GM12891 (cell line): ENCODE measurements around the gene PPP2R5D.
"Not testable (repeated sequence)": the region's sequence is repeated elsewhere in the genome, so short reads cannot be mapped to it uniquely, and the experiment has no call there.

ENCODE experiments used
- DNase-seq: peaks from one replicate; pipeline ENCODE4 v3.0.0; 2011; ENCODE audit warnings: low spot score; ENCODE audit not compliant: insufficient read length
- FAIRE-seq: peaks from 2 replicates; lab custom pipeline; 2011; peaks lifted over from hg19 to GRCh38; lab: Jason Lieb, UNC
- PAX5 ChIP-seq: IDR thresholded peaks from 2 replicates; pipeline ENCODE4 v1.6.1; 2011; ENCODE audit warnings: low read length, moderate library complexity, mild to moderate bottlenecking; ENCODE audit not compliant: insufficient read depth, severe bottlenecking
- POLR2A ChIP-seq: IDR thresholded peaks from 2 replicates; pipeline ENCODE4 v1.6.1; 2011; ENCODE audit warnings: low read depth, low read length, control low read depth
- POLR2AphosphoS5 ChIP-seq: IDR thresholded peaks from 2 replicates; pipeline ENCODE4 v1.6.1; 2011; ENCODE audit warnings: low read depth, low read length, control low read depth
- POU2F2 ChIP-seq: IDR thresholded peaks from 2 replicates; pipeline ENCODE4 v1.6.1; 2011; ENCODE audit warnings: low read depth, mild to moderate bottlenecking, control low read depth, low read length, moderate library complexity
- SPI1 ChIP-seq: IDR thresholded peaks from 2 replicates; pipeline ENCODE4 v1.6.1; 2011; ENCODE audit warnings: low read depth, low read length, control low read depth
- TAF1 ChIP-seq: IDR thresholded peaks from 2 replicates; pipeline ENCODE4 v1.6.1; 2011; ENCODE audit warnings: low read depth, low read length, control low read depth

The PPP2R5D gene

DNA sequence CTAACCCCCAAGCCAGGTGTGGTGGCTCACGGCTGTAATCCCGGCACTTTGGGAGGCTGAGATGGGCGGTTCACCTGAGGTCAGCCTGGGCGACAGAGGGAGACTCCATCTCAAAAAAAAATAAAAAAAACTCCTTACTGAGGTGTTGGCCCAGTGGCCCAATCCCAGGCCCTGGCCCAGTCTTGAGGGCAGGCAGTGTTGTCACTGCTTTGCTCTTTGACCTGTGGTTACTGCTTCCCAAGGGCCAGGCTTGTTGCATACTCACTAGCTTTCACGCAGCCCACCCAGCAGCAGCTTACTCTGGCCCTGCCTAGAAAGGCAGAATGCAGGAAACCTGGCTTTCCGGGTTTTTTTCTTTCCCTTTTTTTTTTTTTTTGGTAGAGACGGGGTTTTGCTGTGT lies 41.9 kb upstream of the PPP2R5D start:
- FAIRE-seq (no peak), DNase-seq (no peak)
- TF ChIP-seq POU2F2 (no peak), PAX5 (no peak)

DNA sequence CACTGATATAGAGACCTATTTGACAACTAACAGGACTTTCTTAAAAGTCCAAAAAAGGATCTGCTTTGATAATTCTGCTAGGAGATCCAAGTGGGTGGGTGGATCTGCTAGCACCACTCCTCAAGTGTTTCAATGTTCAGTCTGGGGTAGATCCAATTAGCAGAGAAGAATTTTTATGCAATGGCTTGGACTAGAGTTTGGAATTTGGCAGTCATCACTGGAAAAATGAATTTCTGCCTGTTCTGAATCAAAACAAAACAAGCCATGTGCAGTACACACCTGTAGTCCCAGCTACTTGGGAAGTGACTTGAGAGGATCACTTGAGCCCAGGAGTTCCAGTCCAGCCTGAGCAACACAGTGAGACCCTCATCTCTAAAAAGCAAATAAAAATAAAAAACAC lies 36.4 kb upstream of the PPP2R5D start:
- TF ChIP-seq SPI1 (no peak), POLR2AphosphoS5 (no peak), TAF1 (no peak), PAX5 (no peak), POU2F2 (no peak), POLR2A (no peak)
- DNase-seq (no peak), FAIRE-seq (no peak)

DNA sequence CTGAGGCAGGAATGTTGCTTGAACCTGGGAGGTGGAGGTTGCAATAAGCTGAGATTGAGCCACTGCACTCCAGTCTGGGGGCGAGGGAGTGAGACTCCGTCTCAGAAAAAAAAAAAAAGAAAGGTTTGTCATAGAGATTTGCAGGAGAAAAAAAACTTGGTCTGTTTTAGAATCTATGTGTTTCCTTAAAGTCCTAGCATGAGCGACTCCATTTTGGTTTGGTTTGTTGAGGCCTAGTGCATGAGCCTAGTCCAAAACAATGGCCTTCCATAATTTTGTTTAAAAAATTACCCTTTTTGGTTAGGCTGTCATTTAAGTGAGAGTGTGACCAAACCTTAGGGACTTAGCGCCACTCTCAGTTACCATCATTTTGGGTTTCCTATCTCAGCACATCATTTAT lies 32.0 kb upstream of the PPP2R5D start:
- no peak for FAIRE-seq

DNA sequence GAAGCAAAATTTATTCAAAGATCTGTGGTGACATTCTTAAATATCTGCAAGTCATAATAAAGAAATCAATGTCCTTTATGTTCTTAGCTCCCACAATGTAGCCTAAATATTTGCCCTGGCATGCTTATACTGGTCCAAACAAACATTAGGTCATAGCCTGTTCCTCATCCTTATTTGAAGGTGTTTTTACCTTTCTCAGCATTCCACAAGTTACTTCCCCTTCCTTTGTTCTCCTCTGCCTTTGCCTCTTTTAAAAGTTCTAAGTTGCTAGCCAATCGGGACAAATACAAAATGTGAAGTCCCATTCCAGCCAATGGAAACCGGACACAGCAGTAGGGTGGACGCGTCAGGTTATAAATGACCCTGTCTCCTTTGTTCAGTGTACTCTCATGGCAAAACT lies 30.0 kb upstream of the PPP2R5D start:
- not testable (repeated sequence) for FAIRE-seq, DNase-seq

More for the DNA sequence above, 32.0 kb upstream of the PPP2R5D start:
- TF ChIP-seq SPI1 (no peak), POU2F2 (no peak), POLR2A (no peak), POLR2AphosphoS5 (no peak), PAX5 (no peak), TAF1 (no peak)
- no peak for DNase-seq

DNA sequence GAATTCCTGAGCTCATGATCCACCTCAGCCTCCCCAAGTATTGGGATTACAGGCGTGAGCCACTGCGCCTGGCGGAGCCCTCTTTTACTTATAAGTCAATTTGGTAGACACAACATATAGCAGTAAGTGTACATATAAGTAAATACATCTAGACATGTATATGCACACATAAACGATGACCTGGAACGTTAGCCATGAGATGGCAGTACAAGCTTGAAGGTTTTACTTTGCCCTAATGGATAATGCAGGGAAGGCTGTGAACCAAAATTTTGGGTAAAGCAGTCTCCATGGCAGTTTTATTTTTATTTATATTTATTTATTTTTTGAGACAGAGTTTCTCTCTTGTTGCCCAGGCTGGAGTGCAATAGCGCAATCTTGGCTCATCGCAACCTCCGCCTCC lies 26.2 kb upstream of the PPP2R5D start:
- TF ChIP-seq POLR2AphosphoS5: no peak
- TF ChIP-seq PAX5: no peak
- TF ChIP-seq POLR2A: no peak
- TF ChIP-seq SPI1: no peak
- no peak for FAIRE-seq
- no peak for DNase-seq

DNA sequence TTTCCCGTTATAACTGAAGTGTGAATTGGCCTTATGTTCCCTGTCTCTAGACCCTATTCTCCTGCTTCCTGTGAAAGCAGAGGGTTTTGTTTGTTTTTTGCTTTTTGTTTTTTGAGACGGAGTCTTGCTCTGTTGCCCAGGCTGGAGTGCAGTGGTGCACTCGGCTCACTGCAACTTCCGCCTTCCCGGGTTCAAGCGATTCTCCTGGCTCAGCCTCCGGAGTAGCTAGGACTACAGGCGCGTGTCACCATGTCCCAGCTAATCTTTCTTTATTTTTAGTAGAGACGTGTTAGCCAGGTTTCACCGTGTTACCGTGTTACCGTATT lies 24.5 kb upstream of the PPP2R5D start:
- DNase-seq: no peak
- TF ChIP-seq TAF1 (no peak), POLR2AphosphoS5 (no peak), PAX5 (no peak), POU2F2 (no peak), POLR2A (no peak), SPI1 (no peak)
- no peak for FAIRE-seq

DNA sequence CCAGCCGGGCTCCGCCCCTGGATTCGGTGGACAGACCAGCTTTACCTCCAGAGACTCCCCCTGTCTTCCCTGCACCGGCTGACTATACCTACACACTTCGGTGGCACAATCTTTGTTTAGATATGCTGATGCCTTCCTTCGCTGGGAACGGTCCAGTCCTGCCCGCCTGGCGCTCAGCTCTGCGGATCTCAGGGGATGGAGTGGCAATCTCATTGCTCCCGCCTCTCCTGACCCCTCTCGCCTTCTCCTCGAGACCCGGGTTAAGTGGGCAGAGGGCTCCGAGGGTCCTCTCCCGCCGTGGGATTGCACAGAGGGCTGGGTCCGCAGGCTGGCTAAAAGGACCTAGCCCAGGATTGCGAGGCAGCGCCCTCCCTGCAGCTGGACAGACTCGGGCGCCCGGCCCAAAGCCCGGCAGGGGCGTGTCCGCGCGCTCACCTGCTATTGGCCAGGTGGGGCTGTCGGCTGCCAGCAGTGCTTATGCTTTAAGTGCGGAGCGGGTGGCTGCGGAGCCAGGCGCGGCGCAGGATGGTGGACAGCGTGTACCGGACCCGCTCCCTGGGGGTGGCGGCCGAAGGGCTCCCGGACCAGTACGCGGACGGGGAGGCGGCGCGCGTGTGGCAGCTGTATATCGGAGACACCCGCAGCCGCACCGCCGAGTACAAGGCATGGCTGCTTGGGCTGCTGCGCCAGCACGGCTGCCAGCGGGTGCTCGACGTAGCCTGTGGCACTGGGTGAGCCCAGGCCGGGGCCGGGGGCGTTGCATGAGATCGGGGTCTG lies 23.9 kb upstream of the PPP2R5D start, which contains the start of gene GNMT:
GNMT (plus strand) TSS at position 512 of the 777 bp plus-strand sequence; CDS start at position 526, 14 bp downstream.
- peak; percentile 51 for FAIRE-seq

DNA sequence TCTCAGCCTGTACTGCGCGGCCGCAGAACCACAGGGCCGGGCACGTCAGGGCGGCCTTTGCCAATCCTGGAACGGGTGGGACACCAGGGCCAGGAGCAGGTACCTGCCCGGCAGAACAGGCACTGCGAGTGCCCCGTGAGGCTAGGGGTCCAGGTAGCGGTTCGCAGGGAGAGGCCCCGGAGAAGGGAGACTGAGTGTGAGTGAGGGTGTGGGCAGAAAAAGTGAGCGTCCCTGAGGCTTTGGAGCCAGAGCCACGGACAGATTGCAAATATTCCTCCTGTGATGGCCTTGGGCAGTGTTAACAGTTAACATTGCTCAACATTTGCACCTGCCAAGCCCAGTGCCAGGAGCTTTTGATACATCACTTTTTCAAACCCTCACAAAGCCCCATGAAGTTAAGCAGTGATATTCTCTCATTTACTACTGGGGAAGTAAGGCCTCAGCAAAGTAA lies 23.3 kb upstream of the PPP2R5D start:
- no peak for DNase-seq
- no peak for FAIRE-seq
- TF ChIP-seq POU2F2 (no peak), TAF1 (no peak), POLR2AphosphoS5 (no peak), POLR2A (no peak), PAX5 (no peak), SPI1 (no peak)

More for the DNA sequence above, 23.9 kb upstream of the PPP2R5D start, which contains the start of gene GNMT:
- TF ChIP-seq PAX5 (no peak), POLR2A (no peak), TAF1 (no peak), POU2F2 (no peak), POLR2AphosphoS5 (no peak), SPI1 (no peak)
- DNase-seq: no peak

DNA sequence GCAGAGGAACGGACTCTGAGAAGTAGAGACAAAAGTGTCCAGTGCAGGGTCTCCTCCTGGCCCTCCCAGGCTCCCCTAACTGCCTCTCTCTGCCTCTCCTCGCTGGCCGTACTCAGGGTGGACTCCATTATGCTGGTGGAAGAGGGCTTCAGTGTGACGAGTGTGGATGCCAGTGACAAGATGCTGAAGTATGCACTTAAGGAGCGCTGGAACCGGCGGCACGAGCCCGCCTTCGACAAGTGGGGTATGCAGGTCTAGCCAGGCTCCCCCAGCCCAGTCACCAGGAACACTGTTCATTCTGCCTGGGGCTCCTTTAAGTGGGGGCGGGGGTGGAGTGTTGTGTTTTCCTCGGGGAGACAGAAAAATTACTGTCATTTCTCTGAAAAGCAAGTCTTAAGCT lies 22.3 kb upstream of the PPP2R5D start:
- TF ChIP-seq TAF1 (no peak), PAX5 (no peak), POU2F2 (no peak), POLR2AphosphoS5 (no peak), SPI1 (no peak), POLR2A (no peak)
- FAIRE-seq (no peak), DNase-seq (no peak)

DNA sequence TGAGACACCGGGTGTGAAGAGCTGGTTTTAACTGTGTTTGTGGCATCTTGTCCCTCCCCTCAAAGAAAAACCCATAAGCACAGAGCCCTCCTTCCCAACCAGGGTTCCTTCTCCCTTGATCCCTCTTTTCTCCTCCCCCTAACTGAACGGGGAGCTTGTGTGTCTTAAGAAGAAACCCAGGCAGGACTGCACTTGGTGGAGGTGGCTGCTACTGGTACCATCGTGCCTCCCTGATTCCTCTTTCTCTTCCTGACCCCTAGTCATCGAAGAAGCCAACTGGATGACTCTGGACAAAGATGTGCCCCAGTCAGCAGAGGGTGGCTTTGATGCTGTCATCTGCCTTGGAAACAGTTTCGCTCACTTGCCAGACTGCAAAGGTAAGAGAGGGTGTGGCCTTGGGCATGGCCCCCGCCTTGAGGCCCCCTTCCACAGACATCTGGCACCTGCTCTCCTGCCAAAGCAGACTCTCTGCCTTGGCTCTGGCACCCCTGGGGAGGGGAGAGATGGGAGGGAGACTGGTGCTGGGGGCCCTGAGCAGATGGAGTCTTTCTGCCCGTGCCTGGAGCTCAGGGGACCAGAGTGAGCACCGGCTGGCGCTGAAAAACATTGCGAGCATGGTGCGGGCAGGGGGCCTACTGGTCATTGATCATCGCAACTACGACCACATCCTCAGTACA lies 21.7 kb upstream of the PPP2R5D start:
- no peak for FAIRE-seq
- DNase-seq: no peak
- TF ChIP-seq TAF1 (no peak), POLR2A (no peak), PAX5 (no peak), SPI1 (no peak), POLR2AphosphoS5 (no peak), POU2F2 (no peak)
